Raji (cell line): ENCODE data around the gene RPAIN.
A peak's percentile ranks its signal among the peaks of the same experiment; 100 is the strongest.

ENCODE experiments used
- POLR2A ChIP-seq: IDR thresholded peaks from 2 replicates; pipeline ENCODE4 v1.6.1; 2011; ENCODE audit warnings: low read depth, low read length, control low read depth; ENCODE audit not compliant: insufficient read depth

RPAIN gene, protein sequence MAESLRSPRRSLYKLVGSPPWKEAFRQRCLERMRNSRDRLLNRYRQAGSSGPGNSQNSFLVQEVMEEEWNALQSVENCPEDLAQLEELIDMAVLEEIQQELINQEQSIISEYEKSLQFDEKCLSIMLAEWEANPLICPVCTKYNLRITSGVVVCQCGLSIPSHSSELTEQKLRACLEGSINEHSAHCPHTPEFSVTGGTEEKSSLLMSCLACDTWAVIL

DNA sequence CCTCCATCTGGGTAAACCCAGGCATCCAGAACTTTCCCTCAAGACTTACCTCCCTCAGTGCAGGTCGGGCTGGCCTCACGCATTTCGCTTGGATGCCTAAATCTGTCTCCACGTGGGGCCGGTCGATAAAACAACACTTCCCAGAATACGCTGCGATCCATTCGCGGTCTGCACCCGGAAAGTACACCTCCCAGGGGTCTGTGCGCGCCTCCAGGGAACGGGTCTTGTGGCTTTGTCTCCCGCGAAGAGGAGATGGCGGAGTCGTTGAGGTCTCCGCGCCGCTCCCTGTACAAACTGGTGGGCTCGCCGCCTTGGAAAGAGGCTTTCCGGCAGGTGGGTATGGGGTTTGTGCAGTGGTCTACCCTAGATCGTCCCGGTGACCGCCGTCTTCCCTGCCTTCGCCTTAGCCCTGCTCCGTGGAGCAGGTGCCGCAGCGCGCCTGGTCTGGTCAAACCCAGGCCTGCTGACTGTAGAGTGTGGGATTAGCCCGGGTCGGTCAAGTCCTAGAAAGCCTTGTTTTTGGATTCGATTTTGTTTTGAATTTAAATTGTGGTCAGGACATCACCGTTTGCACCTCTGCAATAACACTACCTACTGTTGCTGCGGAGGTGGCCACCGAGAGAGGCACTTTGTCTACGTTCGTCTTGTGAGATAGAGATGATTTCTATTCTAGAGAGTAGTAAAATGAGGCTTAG, at the start of gene RPAIN:
Gene RPAIN (plus strand): TSS at position 224 of the 695 bp plus-strand sequence. CDS start 29 bp downstream, at position 253.
- peak; percentile 89 for TF ChIP-seq POLR2A

DNA sequence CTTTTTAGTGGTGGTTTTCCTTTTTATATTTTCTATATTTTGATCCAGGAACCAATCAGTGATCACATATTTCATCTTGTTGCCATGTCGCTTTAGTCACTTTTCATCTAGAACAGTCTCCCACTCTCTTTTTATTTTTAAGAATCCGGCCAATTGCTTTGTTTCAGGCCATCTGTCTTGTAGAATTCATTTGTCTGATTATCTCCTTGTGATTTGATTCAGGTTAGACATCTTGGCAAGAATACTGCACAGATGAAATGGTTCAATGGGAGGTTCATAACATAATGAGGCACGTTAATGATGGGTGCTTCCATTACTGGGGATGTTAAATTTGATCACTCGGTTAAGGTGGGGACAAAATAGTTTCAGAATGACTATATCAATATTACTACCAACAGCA, 49.6 kb upstream of the RPAIN start:
- TF ChIP-seq POLR2A = no peak

DNA sequence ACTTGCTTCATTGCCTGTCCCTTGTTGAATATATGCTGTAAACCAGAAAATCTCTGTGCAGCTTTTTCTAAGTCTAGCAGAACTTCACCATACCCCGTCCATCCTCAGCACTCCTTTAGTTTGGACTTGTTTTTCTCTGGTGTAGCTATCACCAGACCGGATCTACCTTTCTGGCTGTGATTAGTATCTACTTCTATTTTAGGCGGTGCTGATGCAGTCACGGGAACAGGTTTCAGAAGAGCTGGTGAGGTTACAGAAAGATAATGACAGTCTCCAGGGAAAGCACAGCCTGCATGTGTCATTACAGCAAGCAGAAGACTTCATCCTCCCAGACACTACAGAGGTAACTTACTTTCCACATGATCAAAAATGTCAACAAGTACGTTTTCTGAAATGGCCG, 46.9 kb upstream of the RPAIN start:
- TF ChIP-seq POLR2A = no peak

DNA sequence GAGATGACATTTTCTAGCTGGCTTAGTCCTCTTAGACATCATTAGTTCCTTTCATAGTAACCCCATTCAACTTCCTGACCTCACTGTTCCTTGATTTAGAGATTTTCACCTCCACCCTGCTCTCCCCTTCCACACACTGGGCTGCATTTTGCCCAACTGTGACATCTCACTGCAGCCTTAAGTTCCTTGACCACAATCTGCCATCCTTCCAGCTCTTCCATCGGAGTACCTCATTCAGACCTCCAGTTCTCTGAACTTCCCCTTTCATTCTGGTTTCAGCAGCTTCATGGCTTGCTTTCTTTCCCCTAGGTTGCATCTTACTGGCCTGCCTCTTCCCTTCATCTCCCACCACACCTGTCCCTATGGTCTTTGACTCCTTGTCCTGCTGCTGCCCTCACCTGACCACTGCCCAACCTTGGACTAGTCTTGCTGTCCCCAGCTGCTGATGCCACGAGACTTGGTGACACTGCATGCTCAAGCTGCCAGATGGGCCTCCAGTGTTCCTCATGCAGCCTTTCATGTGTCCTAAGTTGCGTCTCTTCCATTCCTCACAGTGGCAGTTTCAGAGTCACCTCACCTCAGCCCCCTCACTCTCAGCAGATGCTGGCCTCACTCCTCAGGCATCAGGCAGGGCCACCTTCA, 41.3 kb upstream of the RPAIN start:
- no peak for TF ChIP-seq POLR2A

DNA sequence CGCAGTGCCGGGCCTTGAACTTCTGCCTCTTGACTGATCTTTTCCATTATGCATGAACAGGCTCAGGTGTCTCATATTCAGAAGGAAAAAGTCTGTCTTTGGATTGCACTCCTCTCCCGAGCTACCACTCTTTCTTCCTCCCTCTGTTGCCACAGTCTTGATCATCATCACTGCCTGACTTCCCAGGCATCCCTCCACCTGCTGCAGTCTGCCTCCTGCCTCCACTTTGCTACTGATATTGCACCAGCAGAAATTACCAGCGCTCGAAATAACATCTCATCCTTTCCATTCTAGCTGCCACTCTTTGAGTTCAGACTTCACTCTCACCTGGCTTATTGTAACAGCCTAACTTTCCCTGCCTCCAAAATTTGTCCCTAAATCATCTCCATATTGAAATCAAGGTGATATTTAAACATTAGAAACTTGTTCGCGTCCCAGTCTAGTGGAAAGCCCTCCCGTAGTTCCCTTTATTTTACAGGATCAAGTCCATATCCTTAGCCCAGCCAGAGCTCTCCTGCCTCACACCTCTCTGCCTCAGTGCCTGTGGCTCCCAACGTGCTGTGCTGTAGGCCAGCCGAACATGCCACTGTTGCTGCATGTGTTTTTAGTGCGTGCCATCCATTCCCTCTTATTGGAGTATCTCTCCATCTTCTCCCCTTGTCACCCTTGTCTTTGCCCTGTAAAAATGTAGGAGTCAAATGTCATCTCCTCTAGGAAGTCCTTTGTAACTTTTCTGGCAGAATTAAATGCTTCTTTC, 40.5 kb upstream of the RPAIN start:
- no peak for TF ChIP-seq POLR2A

DNA sequence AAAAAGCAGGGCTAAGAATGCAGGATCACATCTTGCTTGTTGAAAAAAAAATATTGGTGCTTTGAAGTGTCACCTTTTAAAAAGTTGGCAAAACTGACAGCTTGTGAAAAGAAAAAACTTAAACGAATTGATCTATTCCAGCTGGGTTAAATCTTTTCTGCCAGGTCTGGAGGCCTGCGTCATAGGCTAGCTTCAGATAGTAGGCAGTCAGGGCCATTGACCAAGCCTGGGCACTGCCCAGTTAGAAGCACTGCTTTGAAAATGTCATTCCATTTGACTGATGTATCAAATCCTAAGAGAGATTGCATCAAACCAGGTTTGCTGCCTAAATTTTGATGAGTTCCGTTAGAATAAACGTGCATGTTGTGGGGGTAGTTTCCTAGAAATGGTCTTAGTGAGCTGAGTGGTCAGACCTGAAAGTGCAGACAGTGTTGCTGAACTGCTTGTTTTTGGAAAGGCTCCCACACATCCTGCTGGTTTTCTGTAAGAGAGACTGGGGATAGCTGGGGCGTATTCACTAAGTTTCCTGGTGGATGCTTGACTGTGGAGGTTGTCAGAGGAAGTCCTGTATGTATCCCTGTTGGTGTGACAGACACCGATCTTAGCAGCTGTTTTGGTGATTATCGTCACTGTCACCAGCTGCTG, 39.4 kb upstream of the RPAIN start:
- no peak for TF ChIP-seq POLR2A

DNA sequence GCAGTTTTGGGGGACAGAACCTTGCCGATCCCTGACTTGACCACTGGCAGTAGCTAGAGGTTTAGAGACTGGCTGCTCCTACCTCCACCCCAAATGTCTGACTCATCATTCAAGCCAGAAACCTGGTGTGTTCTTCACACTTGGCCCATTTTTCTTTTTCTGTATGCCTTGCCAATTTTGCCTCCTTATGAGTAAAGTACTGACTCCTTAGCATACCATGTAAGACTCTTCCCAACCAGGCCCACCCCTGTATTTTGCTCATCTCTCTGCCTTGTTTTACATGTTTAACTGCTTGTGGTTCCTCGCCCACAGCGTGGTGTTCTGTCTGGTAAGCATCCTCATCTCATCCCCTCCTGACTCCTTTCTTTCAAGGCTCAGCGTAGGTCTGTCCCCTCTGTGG, 38.4 kb upstream of the RPAIN start:
- TF ChIP-seq POLR2A = no peak

DNA sequence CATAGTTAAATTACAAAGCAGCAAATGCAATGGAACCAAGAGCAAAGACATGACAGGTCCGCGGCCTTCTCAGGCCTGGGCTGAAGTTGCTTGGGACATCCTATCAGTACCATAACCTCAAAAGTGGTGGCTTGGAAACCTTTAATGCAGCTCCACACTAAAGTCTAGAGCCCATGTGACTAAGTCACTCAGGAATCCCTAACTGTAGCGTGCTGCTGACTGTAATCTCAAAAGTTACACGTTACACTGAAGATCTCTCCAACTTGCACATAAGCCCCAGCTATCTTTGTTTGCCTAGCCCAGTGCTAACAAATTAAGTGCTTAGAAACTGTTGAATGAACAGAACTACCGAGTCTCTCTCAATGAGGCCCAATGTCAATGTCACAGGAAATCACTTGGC, 28.3 kb upstream of the RPAIN start:
- no peak for TF ChIP-seq POLR2A

DNA sequence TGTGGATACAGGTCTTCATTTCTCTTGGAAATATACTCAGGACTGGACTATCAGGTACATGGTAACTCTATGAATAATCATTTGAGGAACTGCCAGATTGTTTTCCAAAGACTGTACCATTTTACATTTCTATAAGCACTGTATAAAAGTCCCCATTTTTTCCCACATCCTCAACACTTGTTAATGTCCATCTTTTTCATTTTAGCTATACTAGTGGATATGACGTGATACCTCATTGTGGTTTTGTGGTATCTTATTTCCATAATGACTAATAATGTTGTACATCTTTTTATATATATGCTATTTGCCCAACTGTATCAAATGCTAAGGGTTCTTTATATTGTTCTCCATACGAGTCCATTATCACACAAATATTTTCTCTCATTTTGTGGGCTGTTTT, 23.4 kb upstream of the RPAIN start:
- TF ChIP-seq POLR2A = no peak

DNA sequence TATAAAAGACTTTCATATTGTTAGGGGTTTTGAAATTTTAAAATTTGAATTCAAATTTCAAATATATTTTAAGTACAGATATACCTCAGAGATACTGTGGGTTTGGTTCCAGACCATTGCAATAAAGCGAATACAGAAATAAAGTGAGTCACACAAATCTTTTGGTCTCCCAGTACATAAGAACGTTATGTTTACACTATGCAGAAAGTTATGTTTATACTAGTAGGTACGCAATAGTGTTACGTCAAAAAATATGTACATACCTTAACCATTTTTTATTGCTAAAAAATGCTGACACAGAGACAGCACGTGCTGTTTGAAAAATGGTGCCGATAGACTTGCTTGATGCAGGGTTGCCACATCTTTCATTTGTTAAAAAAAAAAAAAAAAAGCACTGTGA, 20.2 kb upstream of the RPAIN start:
- TF ChIP-seq POLR2A = no peak

DNA sequence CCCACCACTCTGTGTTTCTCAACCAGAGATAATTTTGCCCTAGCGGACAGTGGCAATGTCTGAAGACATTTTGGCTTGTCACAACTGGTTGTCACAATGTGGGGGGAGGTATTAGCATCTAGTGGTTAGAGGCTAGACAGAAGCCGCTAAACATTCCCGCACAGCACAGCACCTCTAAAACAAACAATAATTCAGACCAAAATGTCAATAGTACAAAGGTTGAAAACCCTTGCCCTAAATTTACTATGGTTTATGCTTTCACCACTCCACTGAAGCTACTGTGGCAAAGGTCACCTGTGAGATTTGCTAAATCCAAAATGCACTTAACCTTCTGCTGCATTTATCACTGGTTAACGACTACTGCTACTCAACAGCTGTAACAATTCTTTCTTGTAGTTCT, 14.6 kb upstream of the RPAIN start:
- no peak for TF ChIP-seq POLR2A

DNA sequence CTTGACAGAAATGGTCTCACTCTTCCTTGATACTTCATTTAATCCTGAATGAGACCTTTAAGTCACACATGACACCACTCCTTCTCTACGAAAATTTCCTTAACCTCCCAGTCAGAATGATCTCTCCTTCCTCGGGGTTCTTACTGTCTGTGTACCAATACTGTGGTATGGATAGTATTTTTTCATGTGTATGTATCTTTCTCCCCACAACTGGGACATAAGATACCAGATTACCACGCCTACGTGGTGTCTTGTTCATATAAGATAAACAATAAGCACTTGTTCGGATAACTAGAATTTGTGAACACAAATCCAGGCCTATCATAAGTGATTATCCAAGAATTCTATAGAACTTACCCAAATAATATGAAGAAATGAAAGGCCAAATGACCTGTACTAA, 11.8 kb upstream of the RPAIN start:
- TF ChIP-seq POLR2A = no peak

DNA sequence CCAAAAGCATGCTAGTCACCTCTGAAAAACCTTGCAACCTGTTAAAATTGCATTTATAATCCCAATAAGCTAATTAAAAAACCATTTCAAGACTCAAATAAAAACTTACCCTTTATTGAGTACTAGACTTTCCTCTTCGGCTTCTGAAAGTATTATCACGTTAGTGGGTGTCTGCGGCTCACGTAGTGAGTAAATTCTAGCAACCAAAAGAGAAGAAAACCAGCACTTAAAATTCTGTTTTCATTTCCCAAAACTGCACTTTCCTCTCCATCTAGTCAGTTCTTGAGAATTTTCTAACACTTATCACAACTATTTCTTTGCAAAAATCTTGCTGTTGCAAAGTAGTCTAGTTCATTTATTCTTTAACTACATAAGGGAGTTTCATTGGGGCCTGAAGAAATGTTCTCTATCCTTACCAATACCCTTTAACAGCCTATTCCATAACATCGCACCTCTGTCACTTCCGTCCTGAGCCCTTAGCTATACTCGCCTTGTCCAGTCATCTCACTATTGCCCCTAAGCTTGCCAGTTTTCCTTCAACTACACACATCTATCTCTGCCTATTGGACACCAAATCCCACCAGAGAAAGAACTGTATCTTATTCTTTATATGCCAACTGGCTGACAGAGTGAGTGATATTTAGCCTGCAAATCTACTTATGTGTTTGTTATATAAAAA, 9.2 kb upstream of the RPAIN start:
- no peak for TF ChIP-seq POLR2A

DNA sequence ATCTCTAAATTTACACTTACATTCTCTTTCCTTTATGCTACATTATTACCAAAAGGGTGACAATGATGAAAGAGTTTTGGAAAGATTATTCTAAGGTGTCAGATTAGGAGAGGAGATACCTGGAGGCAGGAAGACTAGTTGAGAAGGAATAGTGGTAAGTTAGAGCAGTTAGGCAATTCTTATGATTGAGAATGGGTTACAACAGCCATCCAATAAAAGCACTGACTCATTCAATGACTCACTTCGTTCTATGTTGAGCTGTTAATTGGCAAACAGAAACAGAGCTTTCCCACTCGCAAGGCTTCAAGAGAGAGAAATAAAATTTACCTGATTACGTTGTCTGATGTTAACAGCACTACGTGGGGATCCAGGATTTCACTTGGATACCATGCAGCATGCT, 6.3 kb upstream of the RPAIN start:
- no peak for TF ChIP-seq POLR2A

DNA sequence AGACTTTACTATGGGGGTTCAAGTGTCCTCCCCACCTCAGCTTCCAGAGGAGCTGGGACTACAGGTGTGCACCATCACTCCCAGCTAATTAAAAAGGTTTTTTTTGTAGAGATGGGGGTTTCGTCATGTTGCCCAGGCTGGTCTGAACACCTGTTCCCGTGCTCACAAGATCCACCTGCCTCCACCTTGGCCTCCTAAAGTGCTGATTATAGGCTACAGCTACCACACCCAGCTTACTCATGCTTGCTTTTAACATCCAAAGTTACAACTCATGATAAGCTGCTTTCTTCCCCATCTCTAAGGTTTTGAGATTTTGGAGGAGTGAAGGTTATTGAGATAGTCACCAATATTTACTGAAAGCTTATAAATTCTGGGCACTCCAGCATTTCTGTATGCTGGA, 3.1 kb upstream of the RPAIN start:
- TF ChIP-seq POLR2A = no peak
